Osteoblast (primary cell): ENCODE measurements around the gene POLR2A. TPM values are rescaled to one million over a fixed set of nuclear protein-coding genes. Genes with fewer than 3 reads are reported as not detected.

Source experiments
- DNase-seq: peaks from one replicate; pipeline ENCODE4 v3.0.0; 2011; ENCODE audit warnings: low spot score, mixed read lengths; ENCODE audit not compliant: insufficient read length; ENCODE audit errors: missing footprints
- H2AFZ ChIP-seq: 2 replicates; pipeline ENCODE4 v1.6.0; 2011; ENCODE audit warnings: mild to moderate bottlenecking, low read length
- H3K27ac ChIP-seq: 2 replicates; pipeline ENCODE4 v1.5.1; 2011; ENCODE audit warnings: mild to moderate bottlenecking, low read depth, low read length, moderate library complexity
- H3K27me3 ChIP-seq: 2 replicates; pipeline ENCODE4 v1.6.0; 2012; ENCODE audit warnings: mild to moderate bottlenecking, control low read depth, inconsistent platforms, low read length, moderate library complexity; ENCODE audit not compliant: insufficient read depth
- H3K36me3 ChIP-seq: 2 replicates; pipeline ENCODE4 v1.5.1; 2011; ENCODE audit warnings: mild to moderate bottlenecking, low read length, control low read depth, moderate library complexity; ENCODE audit not compliant: insufficient read depth
- H3K4me1 ChIP-seq: 2 replicates; pipeline ENCODE4 v1.5.1; 2011; ENCODE audit warnings: mild to moderate bottlenecking, low read length, control low read depth, moderate library complexity; ENCODE audit not compliant: insufficient read depth
- H3K4me2 ChIP-seq: 2 replicates; pipeline ENCODE4 v1.6.0; 2011; ENCODE audit warnings: mild to moderate bottlenecking, low read length; ENCODE audit not compliant: insufficient read depth
- H3K4me3 ChIP-seq: fragments of 200-600 bp; sonication (generic); 3 replicates; pipeline ENCODE4 v1.5.1; 2012; ENCODE audit warnings: mild to moderate bottlenecking, low read length, inconsistent platforms; ENCODE audit not compliant: insufficient read depth
- H3K79me2 ChIP-seq: 2 replicates; pipeline ENCODE4 v1.6.0; 2012; ENCODE audit warnings: mild to moderate bottlenecking, low read length, control low read depth, inconsistent platforms; ENCODE audit not compliant: insufficient read depth
- H3K9me3 ChIP-seq: 2 replicates; pipeline ENCODE4 v1.5.1; 2011; ENCODE audit warnings: low read depth, low read length, control low read depth
- H4K20me1 ChIP-seq: 2 replicates; pipeline ENCODE4 v1.6.0; 2012; ENCODE audit warnings: mild to moderate bottlenecking, low read length, control low read depth; ENCODE audit not compliant: insufficient read depth
- CTCF ChIP-seq: IDR thresholded peaks from 2 replicates; pipeline ENCODE4 v1.5.1; 2011; ENCODE audit warnings: mild to moderate bottlenecking, low read depth, low read length, moderate library complexity; ENCODE audit errors: extremely low read depth
- total RNA-seq: library from RNA; depleted of rRNA; stranded (reverse); fragments of >200 nt; gene quantifications from 2 replicates; pipeline ENCODE4 v1.2.3, GENCODE V29; 2012

POLR2A gene
- total RNA-seq, 1 donor, result 95.9 TPM

- H3K27ac ChIP-seq, result no peak overlapping the region
- H4K20me1 ChIP-seq, result no peaks in the 10 kb centered on the region
- TF ChIP-seq CTCF, result no peak
- peak overlapping the region; percentile 68 for H2AFZ ChIP-seq
- peak overlapping the region; percentile 64 for H3K4me3 ChIP-seq
- DNase-seq, result no peak
- H3K4me1 ChIP-seq, result peaks cover 17% of the 10 kb centered on the region
- H3K9me3 ChIP-seq, result no peaks in the 10 kb centered on the region
- no peaks in the 10 kb centered on the region for H3K79me2 ChIP-seq
- H3K4me2 ChIP-seq, result peak overlapping the region; percentile 77
- H3K27me3 ChIP-seq, result peaks cover 33% of the 10 kb centered on the region
- no peaks in the 10 kb centered on the region for H3K36me3 ChIP-seq
Observed at GRCh38 chr17:7445619-7445968, 38.6 kb upstream of the POLR2A start.

GRCh38 chr17:7448461-7448860 lies 35.7 kb upstream of the POLR2A start:
- Histone ChIP-seq H2AFZ (no peak overlapping the region), H3K79me2 (no peaks in the 10 kb centered on the region), H3K4me1 (peaks cover 14% of the 10 kb centered on the region), H4K20me1 (no peaks in the 10 kb centered on the region), H3K27ac (no peak overlapping the region), H3K4me2 (no peak overlapping the region), H3K9me3 (no peaks in the 10 kb centered on the region), H3K4me3 (no peak overlapping the region), H3K27me3 (peaks cover 29% of the 10 kb centered on the region), H3K36me3 (no peaks in the 10 kb centered on the region)
- TF ChIP-seq CTCF, result no peak
- DNase-seq, result peak; percentile 67

- Histone ChIP-seq H3K4me3 (no peak overlapping the region), H3K4me1 (no peaks in the 10 kb centered on the region), H3K27ac (no peak overlapping the region), H3K79me2 (peaks cover 4% of the 10 kb centered on the region), H3K9me3 (no peaks in the 10 kb centered on the region), H2AFZ (no peak overlapping the region), H3K36me3 (peaks cover 19% of the 10 kb centered on the region), H3K4me2 (no peak overlapping the region), H4K20me1 (peaks cover 4% of the 10 kb centered on the region), H3K27me3 (no peaks in the 10 kb centered on the region)
- no peak for TF ChIP-seq CTCF
- DNase-seq, result peak; percentile 86
Observed at GRCh38 chr17:7459961-7460545, 24.1 kb upstream of the POLR2A start.

- Histone ChIP-seq H3K36me3 (peaks cover 23% of the 10 kb centered on the region), H3K4me2 (no peak overlapping the region), H4K20me1 (peaks cover 8% of the 10 kb centered on the region), H3K27me3 (no peaks in the 10 kb centered on the region), H3K79me2 (peaks cover 11% of the 10 kb centered on the region), H3K4me3 (no peak overlapping the region), H3K27ac (no peak overlapping the region), H3K4me1 (no peaks in the 10 kb centered on the region), H3K9me3 (no peaks in the 10 kb centered on the region), H2AFZ (no peak overlapping the region)
- DNase-seq, result peak; percentile 58
- TF ChIP-seq CTCF, result no peak
Observed at GRCh38 chr17:7460850-7461660, 23.1 kb upstream of the POLR2A start.
